Myometrial cell (primary cell): ENCODE data around the gene PCDHGA2. TPM values are rescaled to one million over a fixed set of nuclear protein-coding genes. Genes with fewer than 3 reads are reported as not detected.

Source experiments
- total RNA-seq: library from RNA; depleted of rRNA; stranded (reverse); fragments of >200 nt; gene quantifications from 2 replicates; pipeline ENCODE4 v1.2.3, GENCODE V29; 2015

Gene PCDHGA2
- total RNA-seq, 1 donor from 2014 or later, result 0.53 TPM

Other genes starting within 250 kb of the PCDHGA2 start
- 0.18 and 0.29 TPM in 2 replicates for gene PCDHB2, start 244.1 kb upstream of the PCDHGA2 start, total RNA-seq
- 0.89 TPM in 1 of 2 replicates, not detected in the other for gene PCDHB3, start 238.3 kb upstream of the PCDHGA2 start, total RNA-seq
- gene PCDHB4, start 216.9 kb upstream of the PCDHGA2 start, total RNA-seq, result not detected in 2 replicates
- under 0.01 TPM in 1 of 2 replicates, not detected in the other for gene PCDHB5, start 203.6 kb upstream of the PCDHGA2 start, total RNA-seq
- gene PCDHB6, start 188.7 kb upstream of the PCDHGA2 start, total RNA-seq, result not detected in 2 replicates
- gene PCDHB7, start 166.1 kb upstream of the PCDHGA2 start, total RNA-seq, result under 0.01 and 1.4 TPM in 2 replicates
- gene PCDHB8, start 161.0 kb upstream of the PCDHGA2 start, total RNA-seq, result not detected in 2 replicates
- gene PCDHB16, start 156.4 kb upstream of the PCDHGA2 start, total RNA-seq, result under 0.01 TPM in 2 replicates
- gene PCDHB9, start 151.6 kb upstream of the PCDHGA2 start, total RNA-seq, result 0.18 TPM in 1 of 2 replicates, not detected in the other
- gene PCDHB10, start 146.4 kb upstream of the PCDHGA2 start, total RNA-seq, result 0.58 TPM in 1 of 2 replicates, not detected in the other
- not detected in 2 replicates for gene PCDHB11, start 139.1 kb upstream of the PCDHGA2 start, total RNA-seq
- gene PCDHB12, start 130.0 kb upstream of the PCDHGA2 start, total RNA-seq, result not detected in 2 replicates
- gene PCDHB13, start 124.8 kb upstream of the PCDHGA2 start, total RNA-seq, result under 0.01 TPM in 1 of 2 replicates, not detected in the other
- gene PCDHB14, start 115.4 kb upstream of the PCDHGA2 start, total RNA-seq, result under 0.01 and 1.7 TPM in 2 replicates
- 0.35 TPM in 1 of 2 replicates, not detected in the other for gene PCDHB15, start 93.4 kb upstream of the PCDHGA2 start, total RNA-seq
- under 0.01 TPM in 1 of 2 replicates, not detected in the other for gene SLC25A2, start 34.7 kb upstream of the PCDHGA2 start, total RNA-seq
- gene TAF7, start 18.0 kb upstream of the PCDHGA2 start, total RNA-seq, result 45.8 and 59.5 TPM in 2 replicates
- 0.29 TPM in 1 of 2 replicates, not detected in the other for gene PCDHGA1, start 8.2 kb upstream of the PCDHGA2 start, total RNA-seq
- 0.18 TPM in 1 of 2 replicates, not detected in the other for gene PCDHGA3, start 5.1 kb downstream of the PCDHGA2 start, total RNA-seq
- gene PCDHGB1, start 11.3 kb downstream of the PCDHGA2 start, total RNA-seq, result 0.35 TPM in 1 of 2 replicates, not detected in the other
- gene PCDHGA4, start 16.3 kb downstream of the PCDHGA2 start, total RNA-seq, result 0.58 and 2.1 TPM in 2 replicates
- gene PCDHGB2, start 21.2 kb downstream of the PCDHGA2 start, total RNA-seq, result 0.53 and 0.86 TPM in 2 replicates
- gene PCDHGA5, start 25.4 kb downstream of the PCDHGA2 start, total RNA-seq, result 0.29 and 0.89 TPM in 2 replicates
- 0.58 and 0.71 TPM in 2 replicates for gene PCDHGB3, start 31.5 kb downstream of the PCDHGA2 start, total RNA-seq
- gene PCDHGA6, start 35.1 kb downstream of the PCDHGA2 start, total RNA-seq, result 0.86 and 1.4 TPM in 2 replicates
- 0.89 and 2.0 TPM in 2 replicates for gene PCDHGA7, start 44.0 kb downstream of the PCDHGA2 start, total RNA-seq
- 3.9 and 4.6 TPM in 2 replicates for gene PCDHGB4, start 48.9 kb downstream of the PCDHGA2 start, total RNA-seq
- 0.71 and 0.86 TPM in 2 replicates for gene PCDHGA8, start 53.9 kb downstream of the PCDHGA2 start, total RNA-seq
- gene PCDHGB5, start 59.2 kb downstream of the PCDHGA2 start, total RNA-seq, result 6.7 and 7.2 TPM in 2 replicates
- gene PCDHGA9, start 64.0 kb downstream of the PCDHGA2 start, total RNA-seq, result 0.86 and 1.9 TPM in 2 replicates
- 0.29 and 0.89 TPM in 2 replicates for gene PCDHGB6, start 69.3 kb downstream of the PCDHGA2 start, total RNA-seq
- 4.3 and 4.6 TPM in 2 replicates for gene PCDHGA10, start 74.2 kb downstream of the PCDHGA2 start, total RNA-seq
- 4.3 and 6.0 TPM in 2 replicates for gene PCDHGB7, start 78.9 kb downstream of the PCDHGA2 start, total RNA-seq
- 5.3 and 8.4 TPM in 2 replicates for gene PCDHGA11, start 82.3 kb downstream of the PCDHGA2 start, total RNA-seq
- 14.9 and 15.6 TPM in 2 replicates for gene PCDHGA12, start 91.7 kb downstream of the PCDHGA2 start, total RNA-seq
- gene PCDHGC3, start 137.2 kb downstream of the PCDHGA2 start, total RNA-seq, result 38.6 TPM in 2 replicates
- gene PCDHGC4, start 146.3 kb downstream of the PCDHGA2 start, total RNA-seq, result under 0.01 and 0.58 TPM in 2 replicates
- gene PCDHGC5, start 150.3 kb downstream of the PCDHGA2 start, total RNA-seq, result 0.71 and 1.2 TPM in 2 replicates